Activated CD4-positive, alpha-beta T cell treated with anti-CD3 and anti-CD28 coated beads, Interleukin-2, Interleukin-4, amounts not matched to agents 100 ng/mL and 50 ng/mL, durations not matched to agents 16 hours and 8 hours (primary cell): ENCODE data around the gene MBNL3.
A peak's percentile ranks its signal among the peaks of the same experiment; 100 is the strongest.
"Not testable (repeated sequence)": the region's sequence is repeated elsewhere in the genome, so short reads cannot be mapped to it uniquely, and the experiment has no call there.

Experiments used
- DNase-seq: peaks from one replicate; pipeline ENCODE4 v3.0.0-alpha.2; 2020; ENCODE audit warnings: low spot score

MBNL3 gene

DNA sequence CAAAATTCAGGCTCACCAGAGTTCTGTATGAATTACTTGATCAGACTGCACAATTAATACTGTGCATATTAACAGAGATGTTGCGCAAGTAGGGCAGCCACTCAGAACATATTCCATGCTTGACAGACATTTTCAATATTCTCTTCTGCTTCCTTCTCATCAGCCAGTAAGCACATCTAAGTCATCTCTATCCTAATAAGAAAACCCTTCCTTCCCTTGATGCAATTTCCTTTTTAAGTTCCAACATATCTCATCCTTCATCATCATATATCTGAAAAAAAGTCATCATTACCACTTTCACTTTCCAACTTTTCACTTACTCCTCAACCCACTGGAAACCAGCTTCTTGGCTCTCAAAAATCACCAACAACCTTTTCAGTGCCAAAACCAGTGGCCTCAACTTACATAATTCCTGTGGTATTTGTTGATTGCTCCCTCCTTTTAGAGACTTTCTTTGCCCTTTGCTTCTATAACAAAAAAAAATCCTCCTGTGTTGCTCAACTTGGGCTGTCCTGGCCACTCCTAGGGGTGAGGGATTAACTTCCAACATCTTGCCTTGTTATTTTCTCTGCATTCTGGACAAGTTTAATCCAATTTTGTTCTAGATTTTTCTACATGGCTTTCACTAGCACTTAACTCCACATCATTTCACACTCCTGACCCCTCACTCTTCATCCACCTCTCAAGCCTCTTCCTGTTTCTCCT lies 14.1 kb downstream of the MBNL3 start:
- no peak for DNase-seq

DNA sequence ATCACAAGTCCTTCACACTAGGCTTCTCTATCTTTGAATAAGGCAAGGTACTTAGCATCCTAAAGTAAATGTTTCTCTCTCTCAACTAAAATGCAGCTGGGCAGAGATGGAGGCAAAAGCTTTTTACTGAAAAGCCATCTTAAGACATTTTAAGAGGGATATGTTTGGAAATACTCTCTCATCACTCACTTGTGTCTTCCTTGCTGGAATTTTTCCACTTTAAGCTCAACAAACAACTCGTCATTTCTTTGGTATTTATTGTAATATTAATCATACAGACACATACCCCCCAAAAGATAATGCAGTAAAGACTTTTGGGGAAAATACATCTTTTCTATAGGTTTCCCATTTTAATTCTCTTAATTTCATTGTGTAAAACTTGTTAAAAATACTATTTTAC lies 16.4 kb downstream of the MBNL3 start:
- DNase-seq = no peak

DNA sequence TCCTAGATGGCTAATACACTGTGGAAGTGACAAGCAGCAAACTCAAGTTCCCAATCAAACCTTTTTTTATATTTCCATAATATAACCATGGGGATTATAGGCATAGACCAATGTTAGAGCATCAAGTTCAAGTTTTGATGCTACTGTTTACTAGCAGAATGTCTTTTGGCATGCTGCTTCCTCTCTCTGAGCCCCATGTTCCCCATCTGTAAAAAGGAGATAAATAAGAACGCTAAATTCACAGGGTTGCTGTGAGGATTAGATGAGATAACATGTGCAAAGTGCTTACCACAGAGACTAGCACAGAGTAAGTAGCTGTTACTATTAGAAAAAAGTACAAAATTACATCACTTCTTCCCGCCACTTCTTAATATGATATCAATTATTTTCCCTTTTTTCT lies 18.0 kb downstream of the MBNL3 start:
- DNase-seq = no peak

DNA sequence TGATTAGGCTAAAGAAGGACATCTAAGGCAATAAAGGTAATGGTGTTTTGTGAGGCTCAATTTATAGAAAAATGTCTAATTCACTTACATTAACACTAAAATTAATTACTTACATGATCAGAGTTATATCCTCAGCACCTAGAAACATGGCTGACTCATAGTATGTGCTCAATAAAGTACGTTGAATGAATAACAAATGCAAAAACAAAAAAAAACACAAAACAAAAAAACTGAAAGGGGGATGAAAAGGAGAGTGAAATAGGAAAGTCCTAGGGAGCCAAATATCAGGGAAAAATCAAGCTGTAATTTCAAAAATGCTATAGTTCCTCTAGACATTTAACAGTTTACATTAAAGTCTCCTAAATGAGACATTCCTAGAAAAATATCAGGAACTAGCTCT lies 18.7 kb downstream of the MBNL3 start:
- no peak for DNase-seq

DNA sequence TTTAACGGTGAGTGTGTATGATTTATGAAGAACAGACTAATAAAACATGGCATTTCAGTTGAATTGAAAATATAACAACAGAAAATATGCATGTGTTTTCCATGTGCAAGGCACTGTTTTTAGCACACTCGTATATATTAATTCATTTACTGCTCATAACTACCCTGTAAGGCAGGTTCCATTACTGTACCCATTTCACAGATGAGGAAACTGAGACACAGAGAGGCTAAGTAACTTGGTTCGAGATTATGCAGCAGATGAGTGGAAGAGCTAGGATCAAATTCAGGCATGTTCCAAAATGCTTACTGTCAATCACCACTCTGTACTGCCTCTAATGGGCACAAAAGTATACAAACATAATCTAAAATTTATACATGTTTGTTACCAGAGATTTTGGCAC lies 20.4 kb downstream of the MBNL3 start:
- DNase-seq = no peak

DNA sequence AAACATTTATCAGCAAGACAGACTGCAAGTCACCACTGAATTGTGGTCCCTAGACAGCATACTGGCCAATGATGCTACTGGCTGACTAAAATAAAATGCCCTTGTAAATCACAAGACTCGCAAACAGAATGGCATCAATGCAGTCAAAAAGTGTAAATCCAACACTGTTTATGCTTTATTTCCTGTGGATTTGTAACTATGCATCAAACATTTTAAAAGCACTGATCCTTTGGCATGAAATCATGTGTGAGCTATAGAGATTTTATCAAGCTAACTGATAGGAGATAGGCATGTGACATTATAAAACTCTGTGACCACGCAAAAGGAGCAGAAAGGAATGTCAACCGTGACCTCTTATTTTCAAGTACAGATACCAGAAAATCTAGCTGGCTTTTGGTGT lies 20.8 kb downstream of the MBNL3 start:
- DNase-seq = no peak

DNA sequence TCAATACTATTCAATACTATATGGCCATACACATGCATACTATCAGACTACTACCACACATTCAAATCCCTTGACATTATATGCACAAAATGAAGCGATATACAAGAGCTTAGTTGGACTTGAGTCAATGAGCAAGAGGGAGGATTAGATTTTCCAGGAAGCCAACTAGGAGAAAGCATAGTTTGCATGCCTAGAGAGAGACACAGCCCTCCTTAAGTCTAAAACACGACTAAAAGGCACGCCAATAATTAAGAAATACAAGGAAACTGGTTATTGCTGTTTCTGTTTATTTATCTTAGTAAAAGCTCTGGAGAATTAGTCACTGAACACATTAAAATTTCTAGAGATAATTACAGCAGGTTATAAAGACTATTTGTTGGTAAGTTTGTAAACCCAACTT lies 21.8 kb downstream of the MBNL3 start:
- DNase-seq = no peak

DNA sequence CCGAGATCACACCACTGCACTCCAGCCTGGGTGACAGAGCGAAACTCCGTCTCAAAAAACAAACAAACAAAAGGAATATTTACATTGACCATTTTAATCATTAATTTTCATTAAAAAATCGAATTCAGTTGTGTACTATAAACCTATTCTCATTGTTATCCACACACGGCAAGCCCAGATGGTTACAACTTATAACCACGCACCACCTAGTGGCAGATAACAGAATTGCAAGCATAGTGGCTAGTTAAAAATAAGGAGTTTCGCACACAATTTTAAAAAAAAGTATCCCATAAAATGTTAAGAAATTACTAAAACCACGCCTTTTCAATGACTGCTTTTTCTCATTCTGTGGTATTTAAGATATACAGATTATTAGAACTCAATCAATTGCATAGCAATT lies 25.4 kb downstream of the MBNL3 start:
- peak; percentile 24 for DNase-seq

DNA sequence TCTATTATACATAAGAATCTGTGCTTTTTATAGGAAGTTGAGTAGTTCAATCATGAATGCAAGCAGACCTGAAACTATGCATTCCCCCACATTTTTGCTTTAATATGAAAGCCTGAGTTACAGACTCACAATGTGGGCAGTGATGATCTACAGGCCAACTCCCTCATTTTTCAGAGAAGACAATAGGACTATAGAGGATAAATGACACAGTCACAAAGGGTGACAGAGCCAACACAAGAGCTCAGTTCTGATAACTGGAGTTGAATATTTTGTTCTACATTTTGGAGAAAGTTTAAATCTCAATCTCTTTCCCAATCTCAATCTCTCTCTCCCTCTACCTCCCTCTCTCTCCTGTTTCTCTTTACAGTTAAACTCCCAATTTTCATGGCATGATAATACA lies 27.0 kb downstream of the MBNL3 start:
- no peak for DNase-seq

DNA sequence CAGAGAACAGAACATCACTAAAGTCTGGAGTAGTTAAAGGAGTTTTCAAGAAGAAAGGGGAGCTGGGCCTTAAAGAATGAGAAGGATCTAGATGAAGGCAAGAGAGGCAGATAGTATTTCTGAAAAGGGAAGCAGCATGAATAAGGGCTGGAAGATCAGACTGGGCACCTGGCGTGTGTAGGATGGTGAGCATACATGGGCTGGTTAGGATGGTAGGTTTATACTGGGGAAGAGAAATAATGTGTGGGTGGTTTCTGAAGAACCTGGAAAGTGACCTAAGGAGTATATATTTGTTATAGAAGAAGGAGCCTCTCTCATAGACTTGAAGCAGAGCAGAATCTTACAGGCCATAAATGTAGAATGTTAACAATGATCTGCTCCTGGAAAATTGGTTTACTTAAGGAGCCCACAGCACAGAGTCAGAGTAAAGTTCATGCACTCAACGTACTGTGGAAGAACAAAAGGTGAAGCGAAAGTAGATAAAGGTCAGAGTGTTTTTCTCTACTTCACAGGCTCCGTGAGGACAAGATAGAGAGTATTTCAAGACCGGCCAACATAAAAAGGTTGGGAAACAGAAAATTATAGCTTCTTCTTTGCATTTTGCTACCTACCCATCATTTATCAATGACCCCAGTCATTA lies 35.8 kb downstream of the MBNL3 start:
- no peak for DNase-seq

DNA sequence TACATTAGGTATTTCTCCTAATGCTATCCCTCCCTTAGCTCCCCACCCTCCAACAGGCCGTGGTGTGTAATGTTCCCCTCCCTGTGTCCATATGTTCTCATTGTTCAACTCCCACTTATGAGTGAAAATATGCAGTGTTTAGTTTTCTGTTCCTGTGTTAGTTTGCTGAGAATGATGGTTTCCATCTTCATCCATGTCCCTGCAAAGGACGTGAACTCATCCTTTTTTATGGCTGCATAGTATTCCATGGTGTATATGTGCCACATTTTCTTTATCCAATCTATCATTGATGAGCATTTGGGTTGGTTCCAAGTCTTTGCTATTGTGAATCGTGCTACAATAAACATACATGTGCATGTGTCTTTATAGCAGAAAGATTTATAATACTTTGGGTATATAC lies 42.9 kb downstream of the MBNL3 start:
- DNase-seq = not testable (repeated sequence)

DNA sequence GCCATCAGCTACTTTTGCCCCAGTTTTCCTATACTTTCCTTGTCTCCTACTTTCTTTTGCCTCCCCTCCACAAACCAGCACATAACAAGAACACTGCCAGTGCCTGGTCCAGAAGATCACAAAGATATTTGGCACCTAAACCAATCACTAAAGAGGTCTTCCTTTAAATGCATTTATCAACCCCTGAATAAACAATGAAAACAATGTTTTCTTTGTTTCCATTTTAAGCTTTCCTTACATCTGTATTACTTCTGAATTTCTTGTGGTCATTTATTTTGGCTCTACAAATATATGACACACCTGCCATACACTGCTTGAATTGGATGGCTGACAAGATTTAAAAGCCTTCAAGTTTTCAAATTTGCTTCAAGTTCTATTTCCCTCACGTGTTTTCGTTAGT lies 43.9 kb downstream of the MBNL3 start:
- DNase-seq = no peak

DNA sequence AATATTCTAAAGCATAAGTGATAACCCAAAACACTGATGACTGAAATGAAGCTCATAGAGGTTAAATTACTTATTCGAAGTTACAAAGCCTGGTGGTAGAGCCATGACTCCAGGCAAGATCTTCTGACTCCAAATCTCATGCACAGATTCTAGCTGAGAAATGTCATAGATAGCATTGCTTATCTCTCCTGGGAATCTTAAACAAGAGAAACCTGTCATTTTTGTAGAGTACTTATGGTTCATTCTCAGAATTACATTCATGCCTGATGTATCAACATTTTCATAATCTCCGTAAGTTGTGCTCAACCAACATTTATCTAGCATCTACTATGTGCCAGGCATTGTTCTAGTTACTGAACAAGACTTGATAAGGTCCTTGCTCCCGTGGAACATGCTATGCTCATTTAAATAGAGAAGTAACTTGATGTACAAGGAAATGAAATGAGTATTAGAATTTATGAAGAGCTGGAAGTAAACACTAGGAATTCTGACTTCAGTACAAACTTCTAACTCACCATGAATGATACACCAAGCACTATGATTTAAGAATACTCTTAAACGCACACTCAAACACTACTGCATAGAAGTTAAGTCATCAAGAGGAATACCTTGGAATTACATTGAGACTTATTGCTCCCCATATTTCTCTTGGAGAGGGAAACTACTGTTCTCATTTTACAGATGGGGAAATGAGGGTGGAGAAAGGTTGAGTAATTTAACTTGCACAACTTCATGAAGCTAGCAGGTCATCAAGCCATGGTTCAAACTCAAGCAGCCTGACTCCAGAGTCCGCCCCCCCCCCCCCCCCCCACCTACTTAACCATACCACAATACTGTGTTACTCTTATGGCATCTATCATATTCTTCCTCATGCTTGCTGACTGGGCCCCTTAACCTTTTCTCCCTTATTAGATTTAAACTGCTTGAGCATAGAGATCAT lies 45.4 kb downstream of the MBNL3 start:
- DNase-seq = no peak

DNA sequence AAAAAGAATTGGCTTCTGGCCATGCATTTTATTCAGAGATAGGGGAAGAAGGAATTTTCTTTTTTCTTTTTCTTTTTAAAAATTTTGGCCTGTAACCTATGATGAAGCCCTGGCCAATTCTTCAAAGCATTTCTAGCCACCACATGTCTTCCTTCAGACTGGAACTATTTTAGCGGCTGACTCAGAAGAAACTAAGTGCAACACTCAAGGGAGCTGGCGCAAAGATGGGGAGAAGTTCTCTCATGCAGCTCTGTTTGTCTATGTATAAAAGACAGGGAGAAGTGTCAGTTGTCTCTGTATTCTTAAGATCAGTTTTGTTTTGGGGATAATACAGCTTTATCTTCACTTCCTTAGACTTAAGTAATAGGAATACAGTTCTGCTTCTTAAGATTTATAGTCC lies 46.1 kb downstream of the MBNL3 start:
- no peak for DNase-seq

DNA sequence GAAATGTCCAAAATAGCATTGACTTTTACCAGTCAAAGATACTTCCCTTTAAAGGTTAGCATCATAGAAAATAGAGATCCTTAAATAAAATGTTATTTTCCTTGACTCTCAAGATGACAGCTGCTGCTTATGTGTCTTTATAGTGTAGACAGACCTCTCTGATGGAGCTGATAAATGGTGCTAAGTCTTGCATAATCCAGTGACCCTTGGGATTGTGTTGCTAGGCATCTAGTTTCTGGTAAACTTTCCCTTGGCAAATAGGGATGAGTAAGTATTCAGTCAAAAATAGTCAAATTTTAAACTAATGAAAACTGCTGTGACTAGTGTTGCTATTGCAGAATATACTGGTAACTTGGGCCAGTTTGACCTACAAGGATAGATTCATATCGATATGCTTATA lies 53.6 kb downstream of the MBNL3 start:
- DNase-seq = no peak

DNA sequence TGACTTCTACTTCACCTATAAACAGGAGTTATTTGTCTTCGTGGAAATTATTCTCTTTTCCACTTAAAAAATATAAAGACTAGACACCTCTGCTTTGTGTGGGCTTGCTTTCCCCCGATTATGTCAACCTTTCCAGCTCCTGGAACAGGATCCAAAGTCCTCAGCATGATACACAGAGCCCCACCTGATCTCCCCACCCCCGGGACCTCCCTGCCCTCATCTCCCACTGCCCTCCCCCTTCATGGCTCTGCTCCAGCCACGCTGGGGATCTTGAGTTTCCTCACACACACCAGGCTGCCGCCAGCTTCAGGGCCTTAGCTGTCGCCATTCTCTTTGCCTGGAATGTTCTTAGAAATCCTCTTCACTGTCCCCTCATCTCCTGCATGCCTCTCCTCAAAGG lies 55.3 kb downstream of the MBNL3 start:
- no peak for DNase-seq

DNA sequence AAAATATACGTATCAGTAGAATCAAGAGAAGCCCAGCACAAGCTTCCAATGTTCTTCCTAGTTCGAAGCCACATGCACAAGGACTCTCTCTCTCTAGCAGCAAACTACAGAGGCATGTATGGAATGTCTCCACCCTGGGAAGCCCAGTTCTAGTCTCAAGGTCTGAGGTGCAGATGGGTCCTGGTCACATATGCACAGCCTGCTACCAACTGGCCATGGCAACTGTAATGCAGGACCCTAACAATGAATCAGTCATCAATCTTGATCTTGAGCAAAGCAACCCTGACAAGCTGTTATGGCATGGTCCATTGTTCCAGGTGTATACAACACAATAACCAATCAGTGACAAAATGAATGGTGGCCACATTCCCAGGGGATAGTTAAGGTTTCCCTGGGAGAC lies 55.8 kb downstream of the MBNL3 start:
- no peak for DNase-seq

DNA sequence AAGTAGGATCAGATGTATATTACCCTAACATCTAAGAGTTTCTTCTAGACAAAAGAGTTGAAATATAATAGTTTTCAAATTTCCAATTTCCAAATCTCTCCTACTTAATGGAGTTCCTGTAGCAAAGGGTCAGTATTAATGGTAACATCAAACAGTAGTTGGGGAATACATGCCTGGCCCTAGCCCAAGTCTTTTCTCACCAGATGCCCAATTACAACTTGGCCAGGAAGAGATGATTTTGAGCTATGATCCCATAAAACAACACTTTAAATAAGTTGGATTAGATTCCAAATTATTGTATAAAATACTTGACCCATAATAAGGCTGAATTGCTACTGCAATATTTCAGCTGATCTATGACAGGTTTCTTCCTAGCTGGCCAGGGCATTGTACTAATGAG lies 59.9 kb downstream of the MBNL3 start:
- DNase-seq = no peak

DNA sequence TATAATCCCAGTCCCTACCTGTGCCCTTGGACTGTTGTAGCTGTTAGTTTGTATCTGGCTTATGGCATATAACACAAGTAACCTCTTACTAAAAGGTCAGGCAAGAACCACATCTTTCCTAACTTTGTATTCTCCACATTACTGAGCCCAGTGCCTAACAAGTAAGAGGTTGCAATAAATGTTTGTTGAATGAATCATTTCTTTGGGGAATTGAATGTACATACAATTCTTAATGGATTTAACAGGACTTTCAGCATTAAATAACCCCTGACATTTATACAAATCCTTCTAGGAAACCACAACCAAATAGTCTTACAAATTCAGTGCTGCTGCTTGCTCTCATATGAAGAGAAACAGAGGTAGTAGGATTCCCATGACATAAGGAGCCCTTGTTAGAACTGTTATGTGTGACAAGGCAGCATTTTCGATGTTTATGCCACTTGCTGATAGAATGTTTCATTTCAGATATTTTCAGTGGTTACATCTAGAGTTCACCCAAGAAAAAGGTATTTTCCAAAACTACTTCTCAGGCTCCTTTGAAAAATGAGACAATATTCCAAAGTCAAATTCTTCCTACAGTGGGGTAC lies 62.0 kb downstream of the MBNL3 start:
- DNase-seq = no peak

DNA sequence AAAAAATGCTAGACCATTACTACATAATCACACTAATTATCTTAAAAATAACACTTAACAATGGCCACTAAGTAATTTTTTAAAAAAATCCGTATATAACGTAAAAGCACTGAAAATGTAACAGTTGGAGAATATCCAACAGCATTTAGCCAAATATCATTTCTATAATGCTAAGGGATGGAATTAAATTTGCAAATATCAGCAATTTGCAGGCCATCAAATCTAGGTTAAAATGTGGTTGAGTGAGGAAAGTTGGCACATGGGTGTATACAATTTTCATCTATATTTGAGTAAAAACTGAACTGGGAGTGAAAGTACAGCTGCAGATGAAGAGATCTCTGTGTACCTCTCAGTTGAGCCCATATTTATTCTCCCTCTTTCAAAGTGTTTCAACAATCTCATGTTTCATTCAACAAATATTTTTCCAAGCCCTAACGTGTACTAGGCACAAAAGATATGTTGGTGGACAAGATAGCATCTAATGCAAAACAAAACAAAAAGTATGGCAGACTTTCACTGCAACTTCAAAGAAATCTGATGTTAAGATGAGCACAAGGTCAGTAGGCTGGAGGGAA lies 63.0 kb downstream of the MBNL3 start:
- DNase-seq = peak; percentile 5

DNA sequence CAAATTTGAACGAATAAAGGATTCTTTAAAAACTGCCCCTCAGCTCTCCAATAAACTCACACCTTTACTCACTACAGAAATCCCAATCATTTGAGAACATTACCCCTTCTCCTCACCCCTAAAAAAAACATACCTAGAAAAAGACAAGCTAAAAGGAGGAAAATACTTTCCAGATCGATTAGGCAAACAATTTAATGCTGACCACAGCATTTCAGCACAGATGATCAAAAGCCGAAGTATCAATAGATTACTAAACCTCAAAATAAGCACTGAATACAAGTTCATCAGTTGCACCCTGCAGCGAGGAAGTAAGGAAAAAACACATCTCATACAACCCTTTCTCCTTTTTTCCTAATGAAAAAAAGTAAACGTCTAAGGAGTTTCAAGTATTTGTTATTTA lies 65.5 kb downstream of the MBNL3 start:
- no peak for DNase-seq

DNA sequence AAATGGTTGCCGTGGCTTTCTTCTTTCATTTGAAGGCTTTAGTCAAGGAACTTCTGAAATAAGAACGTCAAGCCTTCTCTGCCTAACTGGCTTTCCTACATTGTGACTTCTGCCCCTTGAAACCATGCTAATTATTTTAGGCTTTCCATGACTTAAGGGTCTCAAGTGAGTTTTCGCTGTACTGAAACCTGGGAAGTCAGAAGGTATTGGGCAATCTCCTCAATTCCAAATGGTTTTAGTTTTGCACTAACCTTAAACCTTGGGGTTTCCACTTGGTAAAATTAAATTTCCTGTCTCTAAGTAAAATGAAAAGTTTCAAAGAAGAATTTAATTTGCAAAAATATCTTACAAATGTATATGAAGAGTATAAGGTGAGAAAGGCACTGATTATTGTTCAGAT lies 73.8 kb downstream of the MBNL3 start:
- no peak for DNase-seq
